HG02798 (cell line): ENCODE measurements around the gene RPS4Y2.

Experiments used
- ATAC-seq: cut with Tn5 transposase; IDR thresholded peaks from one replicate; pipeline ENCODE4 v1.9.1; 2021; ENCODE audit warnings: mild to moderate bottlenecking; ENCODE audit not compliant: unreplicated experiment, poor library complexity

The RPS4Y2 gene

GRCh38 chrY:20755808-20756207, at the start of gene RPS4Y2:
Gene RPS4Y2, plus strand, starts transcription at chrY:20756108. Its CDS starts 56 bp downstream, at chrY:20756164.
- no peak for ATAC-seq

- peak; percentile 83 for ATAC-seq
Observed at GRCh38 chrY:20714391-20714790, 41.5 kb upstream of the RPS4Y2 start.

- peak; percentile 86 for ATAC-seq
Observed at GRCh38 chrY:20726184-20726907, 29.6 kb upstream of the RPS4Y2 start.

GRCh38 chrY:20735200-20735599, 20.7 kb upstream of the RPS4Y2 start:
- ATAC-seq, result peak; percentile 97

- no peak for ATAC-seq
Observed at GRCh38 chrY:20739806-20740205, 16.1 kb upstream of the RPS4Y2 start.

- ATAC-seq, result peak; percentile 56
Observed at GRCh38 chrY:20740609-20741008, 15.3 kb upstream of the RPS4Y2 start.

GRCh38 chrY:20745060-20745459, 10.8 kb upstream of the RPS4Y2 start:
- ATAC-seq, result no peak

GRCh38 chrY:20746919-20747318, 9.0 kb upstream of the RPS4Y2 start:
- ATAC-seq, result no peak

- peak; percentile 51 for ATAC-seq
Observed at GRCh38 chrY:20763869-20764268, 8.0 kb downstream of the RPS4Y2 start.

GRCh38 chrY:20765117-20765516, 9.2 kb downstream of the RPS4Y2 start:
- no peak for ATAC-seq

GRCh38 chrY:20770755-20771154, 14.8 kb downstream of the RPS4Y2 start:
- ATAC-seq, result no peak

- no peak for ATAC-seq
Observed at GRCh38 chrY:20776104-20776503, 20.2 kb downstream of the RPS4Y2 start.

- ATAC-seq, result no peak
Observed at GRCh38 chrY:20780104-20780654, 24.3 kb downstream of the RPS4Y2 start.

GRCh38 chrY:20780776-20781175, 24.9 kb downstream of the RPS4Y2 start:
- no peak for ATAC-seq

- ATAC-seq, result peak; percentile 43
Observed at GRCh38 chrY:20781408-20781807, 25.5 kb downstream of the RPS4Y2 start.

- no peak for ATAC-seq
Observed at GRCh38 chrY:20784965-20785364, 29.1 kb downstream of the RPS4Y2 start.

- ATAC-seq, result peak; percentile 66
Observed at GRCh38 chrY:20787076-20787475, 31.2 kb downstream of the RPS4Y2 start.

GRCh38 chrY:20798351-20799049, 42.6 kb downstream of the RPS4Y2 start:
- ATAC-seq, result peak; percentile 92

- no peak for ATAC-seq
Observed at GRCh38 chrY:20802659-20803058, 46.8 kb downstream of the RPS4Y2 start.

GRCh38 chrY:20806243-20806642, 50.3 kb downstream of the RPS4Y2 start:
- no peak for ATAC-seq

GRCh38 chrY:20813459-20813858, 57.6 kb downstream of the RPS4Y2 start:
- ATAC-seq, result no peak
